HepG2 (cell line): ENCODE data around the gene MCTS1. TPM values are rescaled to one million over a fixed set of nuclear protein-coding genes. Genes with fewer than 3 reads are reported as not detected.

Experiments
- ATAC-seq: fragments of 200-7000 bp; cut with Tn5 transposase; 3 replicates; pipeline ENCODE4 v1.9.1; 2020; ENCODE audit warnings: mild to moderate bottlenecking, moderate library complexity
- BruUV-seq: library from RNA; stranded (reverse); fragments of 400-500 nt; replicated peaks from 2 replicates; lab custom pipeline; 2021; lab: Mats Ljungman, UMichigan
- CTCF ChIA-PET: fragments of 300-600 bp; formaldehyde crosslinking; extraction: SDS; loops from one replicate; lab custom pipeline; 2021; ENCODE audit warnings: low total read pairs, inconsistent platforms, low intra/inter-chr PET ratio; lab: Yijun Ruan, JAX
- POLR2A ChIA-PET: fragments of 350-600 bp; sonication (Branson Sonifier 250); formaldehyde crosslinking; loops from one replicate; lab custom pipeline; 2020; ENCODE audit warnings: antibody characterized with exemption, inconsistent platforms; lab: Yijun Ruan, JAX
- DNase-seq: peaks from one replicate; pipeline ENCODE4 v3.0.0-alpha.2; 2015; ENCODE audit warnings: low spot score
- FAIRE-seq: peaks from 3 replicates; lab custom pipeline; 2011; peaks lifted over from hg19 to GRCh38; lab: Jason Lieb, UNC
- H2AFZ ChIP-seq: one replicate; pipeline ENCODE4 v1.6.1; 2011; ENCODE audit warnings: low read length, inconsistent platforms
- H3K27ac ChIP-seq: fragments of 300-600 bp; 3 replicates; pipeline ENCODE4 v1.8.0; 2011; ENCODE audit warnings: mixed run types, mild to moderate bottlenecking, mixed read lengths, low read length, inconsistent platforms; ENCODE audit not compliant: insufficient read depth; ENCODE audit errors: extremely low read length
- H3K27me3 ChIP-seq, 2 experiments: fragments of 200-600 bp in 1 of 2; 2 replicates in 1 of 2; 3 replicates in 1 of 2; pipeline versions ENCODE4 v1.6.0 to v1.8.0; 2011; ENCODE audit warnings: low read length in 2 of 2, mild to moderate bottlenecking in 2 of 2, moderate library complexity in 2 of 2, inconsistent platforms in 1 of 2; ENCODE audit not compliant: insufficient read depth in 2 of 2, control insufficient read depth in 1 of 2
- H3K36me3 ChIP-seq, 2 experiments: fragments of 200-600 bp in 1 of 2; replicated peaks in 1 of 2; 2 replicates in 1 of 2; 3 replicates in 1 of 2; pipeline versions ENCODE4 v1.5.1 to v1.8.0; 2011; ENCODE audit warnings: low read length in 2 of 2, inconsistent platforms in 1 of 2; ENCODE audit not compliant: insufficient read depth in 2 of 2, control insufficient read depth in 1 of 2
- H3K4me1 ChIP-seq: 2 replicates; pipeline ENCODE4 v1.5.1; 2012; ENCODE audit warnings: low read length, inconsistent platforms; ENCODE audit not compliant: insufficient read depth
- H3K4me2 ChIP-seq: 2 replicates; pipeline ENCODE4 v1.6.0; 2011; ENCODE audit warnings: low read depth, low read length, inconsistent platforms
- H3K4me3 ChIP-seq, 3 experiments: fragments of 200-600 bp in 1 of 3; sonication (generic), shearing (Covaris generic) in 1 of 3; replicated peaks in 1 of 3; 2 replicates each; pipeline ENCODE4 v1.5.1; 2011 to 2016; ENCODE audit warnings: low read length in 3 of 3, inconsistent platforms in 2 of 3, low read depth in 2 of 3, mild to moderate bottlenecking in 2 of 3, control low read depth in 1 of 3, mixed read lengths in 1 of 3; ENCODE audit not compliant: insufficient read depth in 1 of 3
- H3K79me2 ChIP-seq: one replicate; pipeline ENCODE4 v1.6.1; 2011; ENCODE audit warnings: low read length, inconsistent platforms; ENCODE audit not compliant: insufficient read depth
- H3K9ac ChIP-seq: 2 replicates; pipeline ENCODE4 v1.6.0; 2011; ENCODE audit warnings: mild to moderate bottlenecking, low read depth, low read length, inconsistent platforms; ENCODE audit not compliant: insufficient read depth
- H3K9me3 ChIP-seq: 2 replicates; pipeline ENCODE4 v1.5.1; 2012; ENCODE audit warnings: mild to moderate bottlenecking, low read length
- H4K20me1 ChIP-seq: 2 replicates; pipeline ENCODE4 v1.6.0; 2011; ENCODE audit warnings: inconsistent platforms, mild to moderate bottlenecking, low read length, moderate library complexity; ENCODE audit not compliant: insufficient read depth
- SIN3A ChIP-seq: IDR thresholded peaks from 2 replicates; pipeline ENCODE4 v1.6.1; 2011; ENCODE audit warnings: low read depth, mild to moderate bottlenecking, control low read depth, low read length, borderline replicate concordance
- U2AF2 ChIP-seq: fragments of 200-400 bp; formaldehyde crosslinking; IDR thresholded peaks from 2 replicates; pipeline ENCODE4 v1.6.1; 2017; ENCODE audit warnings: low read depth, mild to moderate bottlenecking, low read length
- ZNF619 ChIP-seq: sonication (generic); formaldehyde crosslinking; IDR thresholded peaks from 2 replicates; pipeline ENCODE4 v1.4.0; 2020; ENCODE audit warnings: mild to moderate bottlenecking, missing genetic modification reagents
- WGBS: methylation state at CpG from one replicate; pipeline ENCODE4 v1.1.6; 2017; ENCODE audit warnings: low lambda C conversion rate; 5-methylcytosine and 5-hydroxymethylcytosine counted together
- in situ Hi-C: cut with HindIII; loops from 2 replicates; pipeline ENCODE4 v1.10.0; 2017; ENCODE audit warnings: low pct_unique_long_range_greater_than_20kb; ENCODE audit not compliant: extremely low pct_ligation_motif_present
- intact Hi-C: fragments of 100-400 bp; cut with micrococcal nuclease; formaldehyde crosslinking; loops from one replicate; pipeline ENCODE4 v1.10.0; 2022; ENCODE audit not compliant: unreplicated experiment
- polyA plus RNA-seq, 8 experiments: library from polyadenylated mRNA; depleted of rRNA in 3 of 8; stranded (reverse) in 7 of 8; unstranded in 1 of 8; fragments of >200 nt; fragmentation: Illumina TruSeq in 4 of 8; extraction: Trizol in 4 of 8; gene quantifications; 2 replicates each; pipeline versions ENCODE4 v1.2.1 to v1.2.3, GENCODE V29; 2011 to 2016; ENCODE audit warnings: low read depth in 4 of 8, missing spikeins in 1 of 8, mixed read lengths in 1 of 8; ENCODE audit not compliant: insufficient read depth in 1 of 8
- total RNA-seq, 5 experiments: library from RNA; depleted of rRNA; stranded (reverse); fragments of >200 nt; fragmentation: Illumina TruSeq; extraction: Trizol; gene quantifications; 2 replicates each; pipeline ENCODE4 v1.2.3, GENCODE V29; 2016; ENCODE audit warnings: low read depth in 1 of 5
- TF ChIP-seq, protein P1 (sequence below): sonication (generic); formaldehyde crosslinking; IDR thresholded peaks from 2 replicates; pipeline ENCODE4 v1.4.0; 2020; ENCODE audit warnings: missing genetic modification reagents

MCTS1 gene
- total and polyA plus RNA-seq, 2 of the 13 experiments (the other 11 are each of a cell fraction or from before 2014, with no cell fraction given), result 30.1 to 59.0 TPM

DNA sequence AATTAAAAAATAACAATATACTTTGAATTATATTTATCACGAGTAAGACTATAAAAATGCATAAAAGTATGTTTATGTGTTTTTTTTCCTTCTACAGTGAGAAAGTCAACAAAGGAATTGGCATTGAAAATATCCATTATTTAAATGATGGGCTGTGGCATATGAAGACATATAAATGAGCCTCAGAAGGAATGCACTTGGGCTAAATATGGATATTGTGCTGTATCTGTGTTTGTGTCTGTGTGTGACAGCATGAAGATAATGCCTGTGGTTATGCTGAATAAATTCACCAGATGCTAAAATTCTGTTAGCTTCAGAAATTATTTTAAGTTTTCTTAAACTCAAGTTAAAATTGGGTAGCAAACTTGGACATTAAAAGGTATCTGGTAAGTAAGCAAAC is 8.2 kb downstream of the MCTS1 start:
- H4K20me1 ChIP-seq, result no peaks in the 10 kb centered on the region
- POLR2A ChIA-PET, result no interaction called here
- TF ChIP-seq U2AF2 (no peak), SIN3A (no peak), ZNF619 (CRISPR knock-in tag) (no peak)
- TF ChIP-seq, all 625 proteins: peak for 0
- Histone ChIP-seq H2AFZ (no peak overlapping the region), H3K27me3 (no peaks in the 10 kb centered on the region), H3K79me2 (no peaks in the 10 kb centered on the region), H3K4me3 (no peak overlapping the region), H3K27ac (no peak overlapping the region), H3K9ac (no peak overlapping the region), H3K9me3 (no peaks in the 10 kb centered on the region), H3K4me1 (peaks cover 11% of the 10 kb centered on the region; the same call in 1 of the 2 replicates), H3K36me3 (no peaks in the 10 kb centered on the region; a peak in 4 of 5 replicates), H3K4me2 (no peak overlapping the region)
- DNase-seq, result no peak
- peak; percentile 43 for FAIRE-seq
- intact Hi-C loops (no loop called here), in situ Hi-C loops (no loop called here)
- CTCF ChIA-PET, result no interaction called here
- WGBS, result 90% methylated on average over 1 of the region's 1 CpG
- no TSS peak for BruUV-seq
- no peak for ATAC-seq

DNA sequence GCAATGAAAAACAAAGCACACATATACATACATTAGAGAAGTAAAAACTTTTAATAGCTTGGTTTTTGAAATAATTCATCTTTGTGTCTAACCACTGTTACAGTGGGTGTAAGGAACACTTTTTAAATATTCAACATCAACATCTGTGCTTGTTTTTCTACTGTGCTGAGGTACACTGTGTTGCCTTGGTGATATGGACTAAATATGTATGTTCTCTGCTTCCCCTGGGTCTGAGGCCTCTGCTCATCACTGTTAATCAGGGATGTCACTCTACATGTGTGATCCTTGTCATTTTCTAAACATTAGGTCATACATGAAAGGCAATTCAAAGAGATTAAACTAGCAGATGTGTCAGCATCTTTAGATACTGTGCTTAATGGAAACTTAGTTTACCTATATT is 10.9 kb downstream of the MCTS1 start:
- no peak overlapping the region for H3K4me2 ChIP-seq
- H2AFZ ChIP-seq, result no peak overlapping the region
- no peaks in the 10 kb centered on the region for H3K27me3 ChIP-seq
- ATAC-seq, result no peak
- in situ Hi-C loops, result no loop called here
- no peak overlapping the region for H3K27ac ChIP-seq
- H4K20me1 ChIP-seq, result no peaks in the 10 kb centered on the region
- ChIA-PET POLR2A (no interaction called here), CTCF (no interaction called here)
- no peak overlapping the region for H3K9ac ChIP-seq
- H3K79me2 ChIP-seq, result no peaks in the 10 kb centered on the region
- H3K4me1 ChIP-seq, result no peaks in the 10 kb centered on the region
- no peak for FAIRE-seq
- BruUV-seq, result no TSS peak
- no peak overlapping the region for H3K4me3 ChIP-seq
- intact Hi-C loops, result no loop called here
- no peaks in the 10 kb centered on the region for H3K9me3 ChIP-seq
- no peak for DNase-seq
- no peaks in the 10 kb centered on the region; a peak in 3 of 5 replicates for H3K36me3 ChIP-seq
- TF ChIP-seq, protein P1, sequence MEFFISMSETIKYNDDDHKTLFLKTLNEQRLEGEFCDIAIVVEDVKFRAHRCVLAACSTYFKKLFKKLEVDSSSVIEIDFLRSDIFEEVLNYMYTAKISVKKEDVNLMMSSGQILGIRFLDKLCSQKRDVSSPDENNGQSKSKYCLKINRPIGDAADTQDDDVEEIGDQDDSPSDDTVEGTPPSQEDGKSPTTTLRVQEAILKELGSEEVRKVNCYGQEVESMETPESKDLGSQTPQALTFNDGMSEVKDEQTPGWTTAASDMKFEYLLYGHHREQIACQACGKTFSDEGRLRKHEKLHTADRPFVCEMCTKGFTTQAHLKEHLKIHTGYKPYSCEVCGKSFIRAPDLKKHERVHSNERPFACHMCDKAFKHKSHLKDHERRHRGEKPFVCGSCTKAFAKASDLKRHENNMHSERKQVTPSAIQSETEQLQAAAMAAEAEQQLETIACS (CRISPR knock-in tag), result no peak
- TF ChIP-seq, all 625 proteins: peak for 0
